ENCODE results near the gene TOM1L2. TPM values are rescaled to one million over a fixed set of nuclear protein-coding genes. Genes with fewer than 3 reads are reported as not detected.

Gene TOM1L2
- total RNA-seq, 4 donors from 2014 or later: 15.6 to 85.9 (median 34.9) TPM

DNA sequence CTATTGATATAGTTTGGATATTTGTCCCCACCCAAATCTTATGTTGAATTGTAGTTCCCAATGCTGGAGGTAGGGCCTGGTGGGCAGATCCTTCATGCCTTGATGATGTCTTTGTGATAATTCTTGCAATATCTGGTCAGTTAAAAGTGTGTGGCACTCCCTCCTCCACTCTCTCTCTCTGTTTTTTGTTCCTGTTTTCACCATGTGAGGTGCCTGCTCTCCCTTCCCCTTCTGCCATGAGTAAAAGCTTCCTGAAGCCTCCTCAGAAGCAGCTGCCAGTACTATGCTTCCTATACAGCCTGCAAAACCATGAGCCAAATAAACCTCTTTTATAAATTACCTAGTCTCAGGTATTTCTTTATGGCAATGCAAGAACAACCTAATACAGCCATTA lies 47.3 kb downstream of the TOM1L2 start:
- no peak overlapping the region for H3K4me3 ChIP-seq
- no peak for TF ChIP-seq POLR2A (IDR thresholded peaks at IDR 0.05)
- TF ChIP-seq, protein P1, sequence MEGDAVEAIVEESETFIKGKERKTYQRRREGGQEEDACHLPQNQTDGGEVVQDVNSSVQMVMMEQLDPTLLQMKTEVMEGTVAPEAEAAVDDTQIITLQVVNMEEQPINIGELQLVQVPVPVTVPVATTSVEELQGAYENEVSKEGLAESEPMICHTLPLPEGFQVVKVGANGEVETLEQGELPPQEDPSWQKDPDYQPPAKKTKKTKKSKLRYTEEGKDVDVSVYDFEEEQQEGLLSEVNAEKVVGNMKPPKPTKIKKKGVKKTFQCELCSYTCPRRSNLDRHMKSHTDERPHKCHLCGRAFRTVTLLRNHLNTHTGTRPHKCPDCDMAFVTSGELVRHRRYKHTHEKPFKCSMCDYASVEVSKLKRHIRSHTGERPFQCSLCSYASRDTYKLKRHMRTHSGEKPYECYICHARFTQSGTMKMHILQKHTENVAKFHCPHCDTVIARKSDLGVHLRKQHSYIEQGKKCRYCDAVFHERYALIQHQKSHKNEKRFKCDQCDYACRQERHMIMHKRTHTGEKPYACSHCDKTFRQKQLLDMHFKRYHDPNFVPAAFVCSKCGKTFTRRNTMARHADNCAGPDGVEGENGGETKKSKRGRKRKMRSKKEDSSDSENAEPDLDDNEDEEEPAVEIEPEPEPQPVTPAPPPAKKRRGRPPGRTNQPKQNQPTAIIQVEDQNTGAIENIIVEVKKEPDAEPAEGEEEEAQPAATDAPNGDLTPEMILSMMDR (IDR thresholded peaks at IDR 0.05): no peak
- intact Hi-C loops (cut with DNase I; ENCODE audit: low total_unique reads): no loop called here
- no peaks in the 10 kb centered on the region for H3K9me3 ChIP-seq
- no peaks in the 10 kb centered on the region for H3K36me3 ChIP-seq
- DNase-seq: no peak
- H3K27me3 ChIP-seq: no peaks in the 10 kb centered on the region
- H3K27ac ChIP-seq: no peak overlapping the region
- peaks cover 8 to 10% of the 10 kb centered on the region in 2 donors for H3K4me1 ChIP-seq

DNA sequence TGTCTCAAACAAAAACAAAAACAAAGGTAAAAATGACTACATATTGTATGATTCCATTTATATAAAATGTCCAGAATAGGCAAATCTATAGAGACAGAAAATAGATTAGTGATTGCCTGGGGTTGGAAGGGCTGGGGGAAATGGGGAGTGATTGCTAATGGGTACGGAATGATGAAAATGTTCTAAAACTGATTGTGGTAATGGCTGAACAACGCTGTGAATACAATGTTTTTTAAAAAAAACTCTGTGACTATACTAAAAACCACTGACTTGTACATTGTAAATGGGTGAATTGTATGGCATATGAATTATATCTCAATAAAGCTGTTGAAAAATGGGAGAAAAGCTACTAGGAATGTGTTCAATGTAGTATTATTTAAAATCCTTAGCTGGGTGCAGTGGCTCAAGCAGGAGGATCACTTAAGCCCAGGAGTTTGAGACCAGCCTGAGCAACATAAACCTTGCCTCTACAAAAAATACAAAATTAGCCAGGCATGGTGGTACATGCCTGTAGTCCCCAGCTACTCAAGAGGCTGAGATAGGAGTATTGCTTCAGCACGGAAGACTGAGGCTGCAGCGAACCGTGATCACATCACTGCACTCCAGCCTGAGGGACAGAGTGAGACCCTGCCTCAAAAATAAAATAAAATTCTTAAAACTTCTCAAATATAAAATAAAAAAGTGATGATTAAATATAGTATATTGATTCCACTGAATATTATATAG lies 47.9 kb downstream of the TOM1L2 start:
- no peak overlapping the region for H3K4me3 ChIP-seq
- peaks cover 8 to 10% of the 10 kb centered on the region in 2 donors for H3K4me1 ChIP-seq
- DNase-seq: no peak
- H3K9me3 ChIP-seq: no peaks in the 10 kb centered on the region
- no peaks in the 10 kb centered on the region for H3K27me3 ChIP-seq
- H3K36me3 ChIP-seq: no peaks in the 10 kb centered on the region
- no peak overlapping the region for H3K27ac ChIP-seq
- intact Hi-C loops (cut with DNase I; ENCODE audit: low total_unique reads): no loop called here
- TF ChIP-seq, protein P1 (IDR thresholded peaks at IDR 0.05): no peak
- no peak for TF ChIP-seq POLR2A (IDR thresholded peaks at IDR 0.05)

DNA sequence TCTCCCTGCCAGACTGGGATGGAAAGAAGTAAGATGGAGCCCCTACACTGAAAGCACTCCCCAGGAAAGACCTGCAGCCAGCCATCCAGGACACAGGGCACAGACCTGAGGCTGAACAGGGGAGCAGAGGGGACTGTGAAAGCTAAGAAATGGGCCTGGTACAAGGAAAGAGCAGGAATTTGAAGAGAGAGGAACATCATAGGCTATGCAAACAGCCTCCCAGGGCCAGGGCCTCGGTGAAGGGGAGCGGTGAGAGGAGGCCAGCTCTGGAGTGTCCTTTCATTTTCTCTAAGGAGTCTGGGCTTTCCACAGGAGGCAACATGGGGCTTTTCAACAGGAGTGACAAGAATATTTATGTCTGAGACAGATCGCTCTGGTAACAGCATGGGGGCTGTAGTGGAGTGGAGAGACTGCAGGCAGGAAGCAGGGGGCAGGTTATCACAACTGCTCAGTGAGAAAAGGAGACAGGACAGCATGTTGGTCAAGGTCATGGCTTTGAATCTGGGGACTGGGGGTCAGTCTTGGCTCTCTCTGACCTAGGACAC lies 50.1 kb downstream of the TOM1L2 start:
- TF ChIP-seq, protein P1 (IDR thresholded peaks at IDR 0.05): no peak
- no peak for TF ChIP-seq POLR2A (IDR thresholded peaks at IDR 0.05)
- Histone ChIP-seq H3K9me3 (no peaks in the 10 kb centered on the region), H3K27ac (peak overlapping the region; percentile 51 to 72), H3K4me3 (no peak overlapping the region), H3K36me3 (no peaks in the 10 kb centered on the region), H3K27me3 (no peaks in the 10 kb centered on the region), H3K4me1 (peaks cover 8 to 10% of the 10 kb centered on the region in 2 donors)
- intact Hi-C loops (cut with DNase I; ENCODE audit: low total_unique reads): no loop called here
- DNase-seq: peak in 1 of 2 donors; percentile 21

DNA sequence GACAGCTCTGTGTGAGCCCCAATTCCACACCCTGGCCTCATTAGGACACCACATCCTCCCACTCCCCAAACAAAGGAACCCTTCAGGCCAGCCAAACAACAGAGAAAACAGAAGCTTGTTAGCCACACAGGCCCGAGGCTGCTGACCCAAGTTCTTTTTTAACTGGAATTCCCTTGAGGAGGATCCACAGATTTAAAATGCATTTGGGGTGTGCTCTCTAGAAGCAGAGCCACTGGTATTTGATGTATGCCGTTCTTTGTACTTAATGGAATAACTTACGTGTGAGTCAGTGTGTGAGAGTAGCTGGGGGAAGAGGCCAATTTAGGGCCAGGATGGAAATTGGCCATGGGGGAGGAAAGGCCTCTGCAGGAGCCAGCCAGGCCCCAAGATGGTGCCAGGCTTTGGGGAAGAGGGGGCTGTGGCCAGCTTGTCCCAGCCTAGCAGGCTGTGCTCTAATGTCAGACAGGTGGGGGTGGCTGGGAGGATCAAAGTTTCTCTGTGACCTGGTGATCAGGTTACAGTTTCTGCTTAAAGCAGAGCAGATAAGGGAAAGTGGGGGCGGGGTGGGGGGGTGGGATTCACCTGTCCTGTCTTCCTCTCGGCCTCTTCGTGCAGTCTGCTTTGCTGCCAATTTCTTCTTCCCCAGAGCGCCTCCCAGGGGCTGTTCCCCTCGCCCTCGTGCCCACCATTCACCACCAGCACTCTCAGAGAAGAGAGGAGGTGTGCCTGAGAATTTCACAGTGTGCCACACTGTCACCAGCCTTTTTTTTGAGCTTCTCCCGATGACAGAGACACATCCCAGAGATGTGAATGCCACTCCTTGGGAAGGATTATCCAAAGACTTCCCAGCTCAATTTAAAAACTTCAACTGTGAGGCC lies 50.8 kb downstream of the TOM1L2 start:
- intact Hi-C loops (cut with DNase I; ENCODE audit: low total_unique reads): no loop called here
- H3K27me3 ChIP-seq: no peaks in the 10 kb centered on the region
- peak overlapping the region; percentile 51 to 72 for H3K27ac ChIP-seq
- H3K4me1 ChIP-seq: peaks cover 8 to 10% of the 10 kb centered on the region in 2 donors
- peak; percentile 10 to 56 for DNase-seq
- TF ChIP-seq POLR2A (IDR thresholded peaks at IDR 0.05): no peak
- TF ChIP-seq, protein P1 (IDR thresholded peaks at IDR 0.05): no peak
- no peaks in the 10 kb centered on the region for H3K36me3 ChIP-seq
- no peaks in the 10 kb centered on the region for H3K9me3 ChIP-seq
- H3K4me3 ChIP-seq: no peak overlapping the region

Data from uterus (tissue), 4 donors.